Measurements from ENCODE around the gene GAK.

DNA sequence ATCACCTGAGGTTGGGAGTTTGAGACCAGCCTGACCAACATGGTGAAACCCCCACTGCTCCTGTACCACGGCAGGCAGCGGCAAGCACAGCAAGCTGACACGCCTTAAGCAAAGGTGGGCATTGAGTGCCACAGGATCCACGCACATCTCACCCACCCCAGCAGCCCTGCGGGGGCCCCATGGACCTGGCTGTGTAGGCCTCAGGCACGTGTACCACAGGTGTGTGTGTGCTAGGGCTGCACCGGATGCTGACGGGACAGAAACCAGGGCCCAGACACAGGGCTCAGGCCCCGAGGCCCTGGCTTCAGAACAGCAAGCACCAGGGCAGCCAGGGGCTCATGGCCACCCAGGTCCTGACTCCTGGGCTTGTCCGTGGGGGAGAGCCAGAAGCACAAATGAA is 46.8 kb downstream of the GAK start:
- TF ChIP-seq, protein P1, sequence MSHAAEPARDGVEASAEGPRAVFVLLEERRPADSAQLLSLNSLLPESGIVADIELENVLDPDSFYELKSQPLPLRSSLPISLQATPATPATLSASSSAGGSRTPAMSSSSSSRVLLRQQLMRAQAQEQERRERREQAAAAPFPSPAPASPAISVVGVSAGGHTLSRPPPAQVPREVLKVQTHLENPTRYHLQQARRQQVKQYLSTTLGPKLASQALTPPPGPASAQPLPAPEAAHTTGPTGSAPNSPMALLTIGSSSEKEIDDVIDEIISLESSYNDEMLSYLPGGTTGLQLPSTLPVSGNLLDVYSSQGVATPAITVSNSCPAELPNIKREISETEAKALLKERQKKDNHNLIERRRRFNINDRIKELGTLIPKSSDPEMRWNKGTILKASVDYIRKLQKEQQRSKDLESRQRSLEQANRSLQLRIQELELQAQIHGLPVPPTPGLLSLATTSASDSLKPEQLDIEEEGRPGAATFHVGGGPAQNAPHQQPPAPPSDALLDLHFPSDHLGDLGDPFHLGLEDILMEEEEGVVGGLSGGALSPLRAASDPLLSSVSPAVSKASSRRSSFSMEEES (CRISPR knock-in tag; IDR thresholded peaks at IDR 0.05) = no peak
- no peak for TF ChIP-seq POLR2A (IDR thresholded peaks at IDR 0.05; ENCODE audit: insufficient read depth in 1 of 2, low read depth in 2 of 2, low read length in 2 of 2)
- TF ChIP-seq, protein P2, sequence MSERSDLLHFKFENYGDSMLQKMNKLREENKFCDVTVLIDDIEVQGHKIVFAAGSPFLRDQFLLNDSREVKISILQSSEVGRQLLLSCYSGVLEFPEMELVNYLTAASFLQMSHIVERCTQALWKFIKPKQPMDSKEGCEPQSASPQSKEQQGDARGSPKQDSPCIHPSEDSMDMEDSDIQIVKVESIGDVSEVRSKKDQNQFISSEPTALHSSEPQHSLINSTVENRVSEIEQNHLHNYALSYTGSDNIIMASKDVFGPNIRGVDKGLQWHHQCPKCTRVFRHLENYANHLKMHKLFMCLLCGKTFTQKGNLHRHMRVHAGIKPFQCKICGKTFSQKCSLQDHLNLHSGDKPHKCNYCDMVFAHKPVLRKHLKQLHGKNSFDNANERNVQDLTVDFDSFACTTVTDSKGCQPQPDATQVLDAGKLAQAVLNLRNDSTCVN (CRISPR knock-in tag; IDR thresholded peaks at IDR 0.05; ENCODE audit: borderline replicate concordance) = no peak
- no peak for TF ChIP-seq MAFF (IDR thresholded peaks at IDR 0.05; ENCODE audit: low read depth, low read length)
- no peak for TF ChIP-seq SNAPC2 (CRISPR knock-in tag; IDR thresholded peaks at IDR 0.05)
